Mucosa of descending colon (tissue), 3 donors: Measurements from ENCODE around the gene RALGPS2. TPM values are rescaled to one million over a fixed set of nuclear protein-coding genes. Genes with fewer than 3 reads are reported as not detected.

ENCODE experiments used
- ATAC-seq: fragments of 200-7000 bp; cut with Tn5 transposase; one replicate; pipeline ENCODE4 v1.9.1; 2020; ENCODE audit warnings: mild to moderate bottlenecking, moderate library complexity
- DNase-seq, 3 donors: peaks; one replicate each; pipeline ENCODE4 v3.0.0-alpha.2; 2020
- H3K36me3 ChIP-seq: fragments of 200-600 bp; one replicate; pipeline ENCODE4 v1.8.0; 2021; ENCODE audit warnings: low read depth, mild to moderate bottlenecking
- H3K4me1 ChIP-seq: fragments of 200-600 bp; one replicate; pipeline ENCODE4 v1.8.0; 2021; ENCODE audit warnings: low read depth, mild to moderate bottlenecking
- H3K4me3 ChIP-seq: fragments of 200-600 bp; one replicate; pipeline ENCODE4 v1.8.0; 2021; ENCODE audit warnings: mild to moderate bottlenecking
- H3K9me3 ChIP-seq: fragments of 200-600 bp; one replicate; pipeline ENCODE4 v1.8.0; 2021; ENCODE audit warnings: mild to moderate bottlenecking
- intact Hi-C, 2 donors: fragments of 100-400 bp; cut with DNase I in 1 of 2; cut with micrococcal nuclease in 1 of 2; formaldehyde crosslinking; loops; one replicate each; pipeline versions ENCODE4 v1.11.0 to v1.11.1; 2022; cut with DNase I, micrococcal nuclease
- total RNA-seq, 3 donors: library from RNA; stranded (reverse); fragmentation: NEBNext Ultra II Directional in 2 of 3; extraction: Animal tissue kit (Norgen Biotek cat#: 25700) in 2 of 3; gene quantifications; one replicate each; pipeline versions ENCODE4 v1.2.1 to v1.2.4, GENCODE V29; 2021 to 2023
- TF ChIP-seq, protein P1 (sequence below): fragments of 200-600 bp; IDR thresholded peaks from one replicate; pipeline ENCODE4 v1.8.0; 2022; ENCODE audit warnings: antibody characterized with exemption, mild to moderate bottlenecking
- donor health status: DM: no; HTN: no; CAD: no; lungs with moderate emphysema.
- donor health status: DM: no; HTN: no; CAD: no.
- donor health status: DM: no; HTN: yes; CAD: no.

The RALGPS2 gene
- total RNA-seq, 3 donors from 2014 or later = 25.9 to 49.9 (median 36.4) TPM

- intact Hi-C loops = no loop called here
- ATAC-seq (no peak), DNase-seq (no peak)
Observed at GRCh38 chr1:178733972-178734371, 8.9 kb downstream of the RALGPS2 start.

GRCh38 chr1:178738780-178739179 is 13.7 kb downstream of the RALGPS2 start:
- ATAC-seq = no peak
- Histone ChIP-seq H3K4me3 (no peak overlapping the region), H3K9me3 (no peaks in the 10 kb centered on the region), H3K4me1 (no peaks in the 10 kb centered on the region), H3K36me3 (no peaks in the 10 kb centered on the region)
- TF ChIP-seq, protein P1, sequence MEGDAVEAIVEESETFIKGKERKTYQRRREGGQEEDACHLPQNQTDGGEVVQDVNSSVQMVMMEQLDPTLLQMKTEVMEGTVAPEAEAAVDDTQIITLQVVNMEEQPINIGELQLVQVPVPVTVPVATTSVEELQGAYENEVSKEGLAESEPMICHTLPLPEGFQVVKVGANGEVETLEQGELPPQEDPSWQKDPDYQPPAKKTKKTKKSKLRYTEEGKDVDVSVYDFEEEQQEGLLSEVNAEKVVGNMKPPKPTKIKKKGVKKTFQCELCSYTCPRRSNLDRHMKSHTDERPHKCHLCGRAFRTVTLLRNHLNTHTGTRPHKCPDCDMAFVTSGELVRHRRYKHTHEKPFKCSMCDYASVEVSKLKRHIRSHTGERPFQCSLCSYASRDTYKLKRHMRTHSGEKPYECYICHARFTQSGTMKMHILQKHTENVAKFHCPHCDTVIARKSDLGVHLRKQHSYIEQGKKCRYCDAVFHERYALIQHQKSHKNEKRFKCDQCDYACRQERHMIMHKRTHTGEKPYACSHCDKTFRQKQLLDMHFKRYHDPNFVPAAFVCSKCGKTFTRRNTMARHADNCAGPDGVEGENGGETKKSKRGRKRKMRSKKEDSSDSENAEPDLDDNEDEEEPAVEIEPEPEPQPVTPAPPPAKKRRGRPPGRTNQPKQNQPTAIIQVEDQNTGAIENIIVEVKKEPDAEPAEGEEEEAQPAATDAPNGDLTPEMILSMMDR = no peak
- DNase-seq = no peak
- intact Hi-C loops = no loop called here

More at GRCh38 chr1:178733972-178734371, 8.9 kb downstream of the RALGPS2 start:
- no peak overlapping the region for H3K4me3 ChIP-seq
- no peaks in the 10 kb centered on the region for H3K36me3 ChIP-seq
- H3K9me3 ChIP-seq = no peaks in the 10 kb centered on the region
- H3K4me1 ChIP-seq = no peaks in the 10 kb centered on the region
- TF ChIP-seq, protein P1 = no peak

- Histone ChIP-seq H3K4me1 (no peaks in the 10 kb centered on the region), H3K36me3 (no peaks in the 10 kb centered on the region), H3K9me3 (no peaks in the 10 kb centered on the region), H3K4me3 (no peak overlapping the region)
- DNase-seq (no peak), ATAC-seq (no peak)
- intact Hi-C loops = no loop called here
- TF ChIP-seq, protein P1 = no peak
Observed at GRCh38 chr1:178739285-178740045, 14.4 kb downstream of the RALGPS2 start.

GRCh38 chr1:178740491-178740890 is 15.4 kb downstream of the RALGPS2 start:
- Histone ChIP-seq H3K9me3 (no peaks in the 10 kb centered on the region), H3K4me3 (no peak overlapping the region), H3K36me3 (no peaks in the 10 kb centered on the region), H3K4me1 (no peaks in the 10 kb centered on the region)
- intact Hi-C loops = no loop called here
- no peak for ATAC-seq
- TF ChIP-seq, protein P1 = no peak
- no peak for DNase-seq

DNA sequence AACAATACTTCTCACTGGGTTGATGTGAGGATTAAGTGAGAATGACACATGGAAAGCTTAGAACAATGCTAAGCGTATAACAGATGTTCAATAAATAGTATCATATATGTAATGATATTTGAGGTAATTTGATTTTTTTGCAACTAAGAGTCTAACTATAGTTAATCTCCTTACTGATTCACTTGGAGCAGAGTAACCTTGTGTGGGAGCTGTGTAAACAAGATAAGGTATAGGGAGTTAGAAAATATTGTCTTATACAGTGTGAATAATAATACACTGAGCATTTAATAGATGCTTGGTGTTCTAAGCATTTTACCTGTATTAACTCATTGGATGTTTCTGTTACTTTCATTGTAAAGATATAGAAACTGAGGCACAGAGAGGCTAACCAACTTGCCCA is 15.9 kb downstream of the RALGPS2 start:
- H3K9me3 ChIP-seq = no peaks in the 10 kb centered on the region
- no peak overlapping the region for H3K4me3 ChIP-seq
- TF ChIP-seq, protein P1 = no peak
- ATAC-seq = no peak
- no peaks in the 10 kb centered on the region for H3K36me3 ChIP-seq
- H3K4me1 ChIP-seq = no peaks in the 10 kb centered on the region
- DNase-seq = no peak
- intact Hi-C loops = no loop called here
